Measurements from ENCODE around the gene HS3ST3B1.
A peak's percentile ranks its signal among the peaks of the same experiment; 100 is the strongest.

The HS3ST3B1 gene

GRCh38 chr17:14355556-14355955 lies 54.7 kb downstream of the HS3ST3B1 start:
- DNase-seq (ENCODE audit: low read depth), result no peak

GRCh38 chr17:14359163-14360020 lies 58.5 kb downstream of the HS3ST3B1 start:
- DNase-seq (ENCODE audit: low read depth), result peak; percentile 35

GRCh38 chr17:14360856-14361255 lies 60.0 kb downstream of the HS3ST3B1 start:
- DNase-seq (ENCODE audit: low read depth), result no peak

- no peak for DNase-seq (ENCODE audit: low read depth)
Observed at GRCh38 chr17:14361470-14361869, 60.6 kb downstream of the HS3ST3B1 start.

- DNase-seq (ENCODE audit: low read depth), result no peak
Observed at GRCh38 chr17:14361945-14362508, 61.1 kb downstream of the HS3ST3B1 start.

GRCh38 chr17:14366199-14366598 lies 65.3 kb downstream of the HS3ST3B1 start:
- DNase-seq (ENCODE audit: low read depth), result no peak

GRCh38 chr17:14372461-14372860 lies 71.6 kb downstream of the HS3ST3B1 start:
- DNase-seq (ENCODE audit: low read depth), result no peak

GRCh38 chr17:14372905-14373613 lies 72.2 kb downstream of the HS3ST3B1 start:
- DNase-seq (ENCODE audit: low read depth), result no peak

- no peak for DNase-seq (ENCODE audit: low read depth)
Observed at GRCh38 chr17:14373614-14374259, 72.9 kb downstream of the HS3ST3B1 start.

GRCh38 chr17:14374268-14374667 lies 73.4 kb downstream of the HS3ST3B1 start:
- no peak for DNase-seq (ENCODE audit: low read depth)

- DNase-seq (ENCODE audit: low read depth), result no peak
Observed at GRCh38 chr17:14376666-14377065, 75.8 kb downstream of the HS3ST3B1 start.

- DNase-seq (ENCODE audit: low read depth), result no peak
Observed at GRCh38 chr17:14381606-14382005, 80.7 kb downstream of the HS3ST3B1 start.

GRCh38 chr17:14387036-14387435 lies 86.2 kb downstream of the HS3ST3B1 start:
- DNase-seq (ENCODE audit: low read depth), result no peak

GRCh38 chr17:14389681-14390080 lies 88.8 kb downstream of the HS3ST3B1 start:
- DNase-seq (ENCODE audit: low read depth), result no peak

GRCh38 chr17:14393723-14394122 lies 92.8 kb downstream of the HS3ST3B1 start:
- DNase-seq (ENCODE audit: low read depth), result no peak

- no peak for DNase-seq (ENCODE audit: low read depth)
Observed at GRCh38 chr17:14395255-14395654, 94.4 kb downstream of the HS3ST3B1 start.

GRCh38 chr17:14396547-14396946 lies 95.7 kb downstream of the HS3ST3B1 start:
- DNase-seq (ENCODE audit: low read depth), result no peak

- DNase-seq (ENCODE audit: low read depth), result no peak
Observed at GRCh38 chr17:14398766-14399165, 97.9 kb downstream of the HS3ST3B1 start.
